Left forelimb (tissue), 1 donor: ENCODE data around the gene NRCAM.

Source experiments
- DNase-seq: peaks from one replicate; pipeline ENCODE4 v3.0.0-alpha.2; 2018; ENCODE audit warnings: low spot score

NRCAM gene

GRCh38 chr7:108459922-108460551 is 3.8 kb upstream of the NRCAM start:
- DNase-seq, result no peak

- DNase-seq, result no peak
Observed at GRCh38 chr7:108457871-108458270, 1.6 kb upstream of the NRCAM start.

- DNase-seq, result no peak
Observed at GRCh38 chr7:108456845-108457540, 757 bp upstream of the NRCAM start.

GRCh38 chr7:108455551-108455997 is 662 bp downstream of the NRCAM start:
- peak; percentile 68 for DNase-seq

- DNase-seq, result no peak
Observed at GRCh38 chr7:108454674-108455550, 1.3 kb downstream of the NRCAM start.

- no peak for DNase-seq
Observed at GRCh38 chr7:108454317-108454673, 1.9 kb downstream of the NRCAM start.

- DNase-seq, result no peak
Observed at GRCh38 chr7:108453320-108453719, 2.9 kb downstream of the NRCAM start.

- DNase-seq, result no peak
Observed at GRCh38 chr7:108452707-108453106, 3.5 kb downstream of the NRCAM start.

GRCh38 chr7:108451296-108451848 is 4.9 kb downstream of the NRCAM start:
- no peak for DNase-seq

GRCh38 chr7:108450160-108450559 is 6.1 kb downstream of the NRCAM start:
- no peak for DNase-seq

- no peak for DNase-seq
Observed at GRCh38 chr7:108449521-108449920, 6.7 kb downstream of the NRCAM start.

GRCh38 chr7:108448584-108449505 is 7.4 kb downstream of the NRCAM start:
- DNase-seq, result no peak

GRCh38 chr7:108442039-108442568 is 14.1 kb downstream of the NRCAM start:
- no peak for DNase-seq

GRCh38 chr7:108441392-108441955 is 14.8 kb downstream of the NRCAM start:
- no peak for DNase-seq

- no peak for DNase-seq
Observed at GRCh38 chr7:108440613-108441012, 15.6 kb downstream of the NRCAM start.

GRCh38 chr7:108436906-108437305 is 19.3 kb downstream of the NRCAM start:
- no peak for DNase-seq

GRCh38 chr7:108434010-108434409 is 22.2 kb downstream of the NRCAM start:
- no peak for DNase-seq

- DNase-seq, result no peak
Observed at GRCh38 chr7:108431099-108431498, 25.1 kb downstream of the NRCAM start.

GRCh38 chr7:108430664-108431063 is 25.6 kb downstream of the NRCAM start:
- no peak for DNase-seq

- no peak for DNase-seq
Observed at GRCh38 chr7:108427766-108428165, 28.5 kb downstream of the NRCAM start.
